ENCODE measurements around the gene PHLPP1.

PHLPP1 gene

GRCh38 chr18:63017977-63018376 is 302.6 kb downstream of the PHLPP1 start:
- H3K36me3 ChIP-seq (ENCODE audit: control insufficient read depth in 1 of 2, insufficient read depth in 2 of 2, low read length in 2 of 2), result no peaks in the 10 kb centered on the region
- H3K4me1 ChIP-seq (ENCODE audit: control insufficient read depth in 1 of 2, insufficient read depth in 2 of 2, low read length in 2 of 2), result no peaks in the 10 kb centered on the region
- no peak overlapping the region for H3K9ac ChIP-seq (ENCODE audit: low read depth in 1 of 2, low read length in 2 of 2)
- H3K4me3 ChIP-seq (ENCODE audit: low read depth in 1 of 2, low read length in 2 of 2), result no peak overlapping the region
- no peaks in the 10 kb centered on the region for H3K27me3 ChIP-seq (ENCODE audit: control insufficient read depth in 1 of 2, insufficient read depth in 2 of 2, low read length in 2 of 2)
- H3K27ac ChIP-seq (ENCODE audit: low read depth, low read length), result no peak overlapping the region
- no peaks in the 10 kb centered on the region for H3K9me3 ChIP-seq (ENCODE audit: control insufficient read depth in 1 of 2, low read length in 2 of 2)

- H3K9me3 ChIP-seq (ENCODE audit: control insufficient read depth in 1 of 2, low read length in 2 of 2), result no peaks in the 10 kb centered on the region
- no peaks in the 10 kb centered on the region for H3K27me3 ChIP-seq (ENCODE audit: control insufficient read depth in 1 of 2, insufficient read depth in 2 of 2, low read length in 2 of 2)
- H3K27ac ChIP-seq (ENCODE audit: low read depth, low read length), result no peak overlapping the region
- no peak overlapping the region for H3K4me3 ChIP-seq (ENCODE audit: low read depth in 1 of 2, low read length in 2 of 2)
- no peaks in the 10 kb centered on the region for H3K4me1 ChIP-seq (ENCODE audit: control insufficient read depth in 1 of 2, insufficient read depth in 2 of 2, low read length in 2 of 2)
- no peak overlapping the region for H3K9ac ChIP-seq (ENCODE audit: low read depth in 1 of 2, low read length in 2 of 2)
- no peaks in the 10 kb centered on the region for H3K36me3 ChIP-seq (ENCODE audit: control insufficient read depth in 1 of 2, insufficient read depth in 2 of 2, low read length in 2 of 2)
These were observed 307.2 kb downstream of the PHLPP1 start for GRCh38 chr18:63022429-63023022.

GRCh38 chr18:63025251-63026090 is 310.1 kb downstream of the PHLPP1 start:
- no peak overlapping the region for H3K9ac ChIP-seq (ENCODE audit: low read depth in 1 of 2, low read length in 2 of 2)
- H3K27ac ChIP-seq (ENCODE audit: low read depth, low read length), result no peak overlapping the region
- H3K36me3 ChIP-seq (ENCODE audit: control insufficient read depth in 1 of 2, insufficient read depth in 2 of 2, low read length in 2 of 2), result no peaks in the 10 kb centered on the region
- H3K27me3 ChIP-seq (ENCODE audit: control insufficient read depth in 1 of 2, insufficient read depth in 2 of 2, low read length in 2 of 2), result no peaks in the 10 kb centered on the region
- no peaks in the 10 kb centered on the region for H3K4me1 ChIP-seq (ENCODE audit: control insufficient read depth in 1 of 2, insufficient read depth in 2 of 2, low read length in 2 of 2)
- H3K9me3 ChIP-seq (ENCODE audit: control insufficient read depth in 1 of 2, low read length in 2 of 2), result no peaks in the 10 kb centered on the region
- no peak overlapping the region for H3K4me3 ChIP-seq (ENCODE audit: low read depth in 1 of 2, low read length in 2 of 2)

- no peak overlapping the region for H3K9ac ChIP-seq (ENCODE audit: low read depth in 1 of 2, low read length in 2 of 2)
- no peaks in the 10 kb centered on the region for H3K36me3 ChIP-seq (ENCODE audit: control insufficient read depth in 1 of 2, insufficient read depth in 2 of 2, low read length in 2 of 2)
- no peaks in the 10 kb centered on the region for H3K9me3 ChIP-seq (ENCODE audit: control insufficient read depth in 1 of 2, low read length in 2 of 2)
- no peaks in the 10 kb centered on the region for H3K27me3 ChIP-seq (ENCODE audit: control insufficient read depth in 1 of 2, insufficient read depth in 2 of 2, low read length in 2 of 2)
- no peak overlapping the region for H3K27ac ChIP-seq (ENCODE audit: low read depth, low read length)
- no peak overlapping the region for H3K4me3 ChIP-seq (ENCODE audit: low read depth in 1 of 2, low read length in 2 of 2)
- H3K4me1 ChIP-seq (ENCODE audit: control insufficient read depth in 1 of 2, insufficient read depth in 2 of 2, low read length in 2 of 2), result no peaks in the 10 kb centered on the region
These were observed 313.0 kb downstream of the PHLPP1 start for GRCh38 chr18:63028380-63028779.

Data from duodenal mucosa (tissue), 2 donors.